Measurements from ENCODE around the gene FHIT.
"Not testable (repeated sequence)": the region's sequence is repeated elsewhere in the genome, so short reads cannot be mapped to it uniquely, and the experiment has no call there.

Gene FHIT

GRCh38 chr3:59836531-59836930 lies 1414.7 kb downstream of the FHIT start:
- no peak for DNase-seq

GRCh38 chr3:59832702-59833101 lies 1418.5 kb downstream of the FHIT start:
- DNase-seq = no peak

GRCh38 chr3:59832241-59832640 lies 1419.0 kb downstream of the FHIT start:
- DNase-seq = no peak

DNA sequence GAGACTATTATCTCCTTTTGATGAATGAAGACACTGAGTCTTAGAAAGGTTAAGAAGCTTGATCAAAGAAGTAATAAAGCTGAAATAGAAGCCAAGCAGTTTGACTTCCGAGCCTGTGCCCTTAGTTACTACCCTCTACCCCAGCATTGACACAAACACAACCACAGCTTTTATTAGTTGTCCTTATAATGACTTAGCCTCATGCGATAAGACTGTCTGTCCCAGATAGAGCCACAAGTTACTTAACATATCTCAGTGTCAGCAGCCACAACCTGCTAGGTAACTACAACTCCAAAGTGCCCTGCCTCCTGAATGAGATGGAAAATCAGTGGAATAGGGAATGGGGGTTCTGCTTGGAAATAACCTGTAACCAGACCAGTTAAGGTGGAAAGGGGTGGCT lies 1419.9 kb downstream of the FHIT start:
- no peak for DNase-seq

DNA sequence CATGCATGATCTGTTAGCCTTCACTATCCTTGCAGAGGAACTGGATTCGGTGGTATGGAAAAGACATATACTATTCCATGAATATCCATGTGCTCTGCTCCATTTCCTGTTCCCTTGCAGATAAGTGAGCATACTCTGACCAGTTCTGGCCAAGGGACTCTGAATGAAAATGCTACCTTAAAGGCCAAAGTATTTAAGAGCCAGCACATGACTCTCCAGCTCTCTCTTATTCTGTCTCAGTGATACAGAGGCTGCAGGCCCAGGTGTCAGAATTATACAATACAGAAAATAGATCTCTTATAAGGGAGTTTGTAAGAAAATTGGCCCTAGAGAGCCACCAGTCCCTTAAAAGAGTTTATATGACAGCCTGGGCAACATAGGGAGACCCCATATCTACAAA lies 1421.7 kb downstream of the FHIT start:
- DNase-seq = no peak

DNA sequence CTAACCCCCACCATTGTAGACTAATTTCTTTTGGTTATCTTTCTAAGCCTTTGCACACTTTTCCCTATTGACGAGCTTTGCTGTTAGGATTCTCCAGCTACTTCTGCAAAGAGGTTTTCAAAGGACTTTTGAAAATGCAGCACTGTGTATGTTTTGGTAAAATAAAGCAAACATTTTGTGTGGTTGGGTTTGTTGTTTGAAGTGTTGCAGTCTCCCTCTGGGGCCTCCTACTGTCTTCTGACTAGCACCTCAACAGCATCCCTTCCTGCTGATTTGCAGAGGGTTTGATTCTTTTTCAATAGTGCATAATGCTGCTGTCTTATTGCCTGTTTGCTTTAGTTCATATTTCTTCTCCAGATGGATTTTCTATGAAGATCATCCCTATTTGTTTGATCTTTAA lies 1426.4 kb downstream of the FHIT start:
- no peak for DNase-seq

- no peak for DNase-seq
These were observed 1430.0 kb downstream of the FHIT start for GRCh38 chr3:59821274-59821673.

DNA sequence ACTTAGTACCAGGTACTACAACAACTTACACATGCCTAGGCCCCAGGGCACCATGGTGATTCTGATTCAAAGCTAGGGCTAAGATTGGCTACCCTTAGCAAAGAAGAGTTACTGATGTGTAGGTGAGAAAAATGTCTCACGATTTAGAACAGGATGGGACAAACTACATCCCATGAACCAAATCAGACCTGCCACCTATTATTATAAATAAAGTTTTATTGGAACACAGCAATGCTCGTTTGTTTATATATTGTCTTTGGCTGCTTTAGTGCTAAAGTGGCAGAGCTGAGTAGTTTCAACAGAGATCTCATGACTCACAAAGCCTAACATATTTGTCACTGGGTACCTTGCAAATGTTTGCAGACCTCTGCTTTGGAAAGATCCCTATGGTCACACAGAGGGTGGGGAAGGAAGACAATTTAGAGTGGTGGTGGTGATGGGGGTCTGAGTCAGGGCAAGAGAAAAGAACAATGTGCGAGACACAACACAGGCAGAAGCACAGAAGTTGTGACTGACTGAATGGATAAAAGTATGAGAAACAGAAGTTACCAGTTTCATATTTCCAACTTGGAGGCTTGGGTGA lies 1430.8 kb downstream of the FHIT start:
- DNase-seq = no peak

GRCh38 chr3:59818919-59819300 lies 1432.3 kb downstream of the FHIT start:
- no peak for DNase-seq

- no peak for DNase-seq
These were observed 1433.0 kb downstream of the FHIT start for GRCh38 chr3:59818033-59818918.

DNA sequence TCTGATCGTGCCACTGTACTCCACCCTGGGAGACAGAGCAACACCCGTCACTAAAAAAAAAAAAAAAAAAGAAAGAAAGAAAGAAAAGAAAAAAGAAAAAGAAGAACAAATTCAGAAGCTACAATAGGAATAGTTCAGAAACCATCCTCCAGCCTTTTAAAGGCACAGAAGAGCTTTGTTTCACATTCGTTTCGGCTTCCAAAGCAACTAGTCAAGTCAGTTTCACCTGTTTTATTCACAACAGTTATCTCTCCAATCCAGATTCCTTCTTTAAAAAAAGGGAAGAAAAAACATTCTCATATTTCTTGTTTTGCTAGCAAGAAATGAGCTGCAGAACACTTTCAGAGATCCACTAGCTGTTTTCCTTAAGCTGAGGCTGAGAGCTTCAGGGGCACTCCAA lies 1433.7 kb downstream of the FHIT start:
- no peak for DNase-seq

DNA sequence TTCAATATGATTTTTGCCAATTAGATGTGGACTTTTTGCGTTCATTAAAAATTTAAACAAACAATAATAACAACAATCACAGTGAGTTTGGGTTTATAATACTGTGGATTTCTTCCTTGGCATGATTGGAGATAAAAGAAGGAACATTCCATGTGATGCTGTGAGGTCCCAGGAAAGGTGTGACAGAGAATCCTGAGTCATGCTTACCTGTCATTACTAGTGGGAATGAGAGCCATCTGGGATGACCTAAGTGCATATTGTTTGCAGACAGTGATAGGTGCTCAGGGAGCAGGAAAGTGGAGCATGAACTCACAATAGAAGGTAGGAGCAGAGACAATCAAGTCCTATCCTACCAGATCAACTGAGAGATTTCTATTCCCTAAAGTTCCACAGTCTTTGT lies 1434.9 kb downstream of the FHIT start:
- no peak for DNase-seq

DNA sequence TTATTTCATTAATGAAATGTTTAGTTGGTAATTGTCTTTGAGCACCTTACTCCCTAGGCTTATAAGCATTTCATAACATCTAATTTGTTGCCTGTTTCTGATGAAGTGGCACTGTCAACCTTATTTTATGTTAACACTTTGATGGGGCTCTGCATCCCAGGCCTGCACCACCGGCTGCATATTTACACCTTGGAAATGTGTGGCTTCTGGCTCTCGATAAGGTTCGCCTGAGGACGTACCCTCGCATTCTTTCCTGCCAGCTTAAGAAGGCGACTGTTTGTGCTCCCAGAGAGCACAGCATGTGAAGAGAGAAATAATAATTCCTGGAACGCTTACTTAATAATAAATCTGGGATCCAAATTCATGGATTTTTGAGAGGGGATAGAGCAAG lies 1438.1 kb downstream of the FHIT start:
- DNase-seq = no peak

GRCh38 chr3:59812237-59813147 lies 1438.8 kb downstream of the FHIT start:
- DNase-seq = no peak

- no peak for DNase-seq
These were observed 1440.1 kb downstream of the FHIT start for GRCh38 chr3:59811160-59811559.

DNA sequence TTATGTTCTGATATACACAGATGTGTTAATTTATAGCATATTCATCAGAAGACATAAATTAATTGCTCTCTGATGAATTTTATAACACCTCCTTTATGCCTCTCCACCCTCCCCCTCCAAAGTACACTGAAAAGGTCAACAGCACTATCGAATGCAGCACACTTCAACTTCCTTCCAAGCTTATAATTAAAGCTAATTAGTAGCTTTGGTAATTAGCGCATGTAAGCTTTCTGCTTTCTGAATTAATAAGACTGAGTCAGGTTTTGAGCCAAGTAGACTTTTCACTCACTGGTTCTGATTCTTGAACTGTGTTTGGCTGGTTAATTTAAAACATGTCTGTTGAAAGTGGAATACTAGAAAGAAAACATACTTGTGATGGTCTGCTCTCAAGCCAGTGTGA lies 1440.6 kb downstream of the FHIT start:
- no peak for DNase-seq

DNA sequence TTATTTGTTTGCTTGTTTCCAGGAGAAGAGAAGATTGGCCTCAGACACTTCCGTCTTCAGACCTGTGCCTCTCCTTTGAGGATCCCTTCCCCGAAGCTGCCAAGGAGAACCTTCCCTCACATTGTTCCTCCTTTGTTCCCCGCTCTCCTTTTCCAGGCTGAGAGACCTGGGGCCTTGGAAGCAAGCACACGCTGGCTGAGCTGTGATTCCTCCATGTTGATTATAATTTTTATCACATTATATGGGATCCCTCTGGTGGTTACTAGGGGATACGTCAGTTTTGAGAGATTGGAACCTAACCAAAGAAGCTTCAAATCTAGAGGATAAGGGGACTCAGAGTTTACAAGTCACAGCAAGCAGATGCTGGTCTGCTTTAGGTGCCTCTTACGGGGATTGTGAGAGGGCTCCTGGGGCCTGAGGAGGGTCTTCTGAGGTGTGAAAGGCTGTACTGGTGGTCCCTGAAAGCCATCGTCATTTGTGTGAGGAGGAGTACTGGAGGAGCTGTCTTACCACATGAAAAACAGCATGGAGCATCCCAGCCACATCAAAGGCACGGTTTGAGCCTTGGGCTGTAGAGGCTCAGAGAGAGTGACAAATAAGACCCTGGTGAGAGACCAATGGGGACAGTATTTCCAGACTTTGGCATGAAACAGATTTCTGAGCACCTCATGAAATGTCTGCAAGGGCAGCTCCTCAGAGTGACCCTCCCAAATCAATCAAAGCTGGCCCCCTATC lies 1441.4 kb downstream of the FHIT start:
- no peak for DNase-seq

DNA sequence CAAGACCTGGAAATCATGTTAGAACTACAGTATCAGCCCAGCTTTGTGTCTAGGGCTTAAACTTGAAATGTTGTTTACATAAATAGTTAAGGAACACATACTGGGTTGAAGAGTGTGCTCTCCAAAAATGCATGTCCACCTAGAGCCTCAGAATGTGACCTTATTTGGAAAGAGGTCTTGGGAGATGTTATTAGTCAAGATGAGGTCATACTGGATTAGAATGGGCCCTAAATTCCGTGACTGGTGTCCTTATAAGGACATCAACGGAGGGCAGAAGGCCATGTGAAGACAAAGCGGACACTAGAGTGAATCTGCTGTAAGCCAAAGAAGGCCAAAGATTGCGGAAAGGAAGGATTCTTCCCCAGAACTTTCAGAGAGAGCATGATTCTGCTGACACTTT lies 1442.2 kb downstream of the FHIT start:
- no peak for DNase-seq

DNA sequence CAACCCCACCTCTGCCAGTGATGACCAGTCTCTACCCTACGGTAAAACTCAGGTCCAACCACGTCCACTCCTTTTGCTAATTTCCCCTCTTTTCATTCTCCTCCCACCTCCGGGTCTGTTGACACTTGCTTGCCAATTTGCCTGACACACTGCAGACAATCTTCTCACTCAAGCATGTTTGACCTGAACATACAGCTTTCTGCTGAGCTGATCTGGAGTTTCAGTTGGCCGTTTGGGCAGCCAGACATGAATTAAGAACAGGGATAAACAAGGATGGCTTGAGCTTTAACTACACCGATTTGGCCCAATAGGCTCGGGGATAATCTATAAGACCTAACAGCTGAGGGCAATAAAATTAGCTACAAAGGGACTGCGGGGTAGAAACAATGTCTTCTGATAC lies 1442.8 kb downstream of the FHIT start:
- DNase-seq = no peak

- no peak for DNase-seq
These were observed 1448.0 kb downstream of the FHIT start for GRCh38 chr3:59803268-59803667.

DNA sequence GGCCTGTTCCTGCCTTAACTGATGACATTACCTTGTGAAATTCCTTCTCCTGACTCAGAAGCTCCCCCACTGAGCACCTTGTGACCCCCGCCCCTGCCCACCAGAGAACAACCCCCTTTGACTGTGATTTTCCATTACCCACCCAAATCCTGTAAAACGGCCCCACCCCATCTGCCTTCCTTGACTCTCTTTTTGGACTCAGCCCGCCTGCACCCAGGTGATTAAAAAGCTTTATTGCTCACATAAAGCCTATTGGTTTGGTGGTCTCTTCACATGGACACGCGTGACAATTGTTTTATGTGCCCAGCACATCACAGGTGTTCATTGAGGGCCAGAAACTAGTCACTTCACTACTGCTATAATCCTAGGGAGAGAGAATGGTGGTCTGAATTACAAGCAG lies 1448.8 kb downstream of the FHIT start:
- DNase-seq = not testable (repeated sequence)

DNA sequence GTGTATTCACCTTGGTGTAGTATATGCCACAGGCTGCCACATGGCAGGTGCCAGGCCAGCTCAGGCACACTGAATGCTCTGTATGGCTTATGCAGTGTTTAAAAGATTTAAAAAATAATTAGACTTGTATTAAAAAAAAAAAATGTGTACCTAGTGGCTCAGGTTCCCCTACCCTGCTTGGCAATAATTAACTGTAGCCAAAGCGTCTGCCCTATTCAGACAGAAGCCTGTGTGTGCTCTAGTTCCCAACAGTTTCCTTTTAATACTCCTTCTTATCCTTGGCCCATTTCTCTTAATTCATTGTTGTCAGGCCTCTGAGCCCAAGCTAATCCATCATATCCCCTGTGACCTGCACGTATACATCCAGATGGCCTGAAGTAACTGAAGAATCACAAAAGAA lies 1449.2 kb downstream of the FHIT start:
- no peak for DNase-seq

DNA sequence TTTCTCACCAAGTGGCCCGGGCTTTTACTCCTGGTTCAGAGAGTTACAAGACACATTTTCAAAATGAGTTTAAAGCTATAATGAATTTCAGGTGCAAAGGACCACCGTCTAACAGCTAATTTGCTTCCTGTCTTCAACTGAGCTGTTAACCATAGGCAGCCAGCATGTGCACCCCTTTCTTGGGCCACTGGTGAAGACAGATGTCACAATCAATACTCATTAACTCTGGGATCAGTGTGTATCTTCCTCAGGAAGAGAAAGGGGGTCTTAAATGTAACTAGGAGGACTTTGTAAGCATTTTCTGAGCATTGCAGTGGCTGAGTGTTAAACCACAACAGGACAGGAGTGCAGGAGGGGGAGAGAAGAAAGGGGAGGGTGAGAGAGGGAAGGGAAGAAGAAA lies 1450.8 kb downstream of the FHIT start:
- DNase-seq = no peak

All from stimulated activated CD4-positive, alpha-beta T cell treated with anti-CD3 and anti-CD28 coated beads, Interleukin-2, amount 100 ng/mL, for 48 hours (primary cell).